Mucosa of stomach (tissue), 1 donor: ENCODE measurements around the gene BEST3.

Experiments
- H3K27me3 ChIP-seq: one replicate; pipeline ENCODE4 v1.7.0; 2013; ENCODE audit warnings: mild to moderate bottlenecking, low read length; ENCODE audit not compliant: control insufficient read depth, insufficient read depth
- H3K36me3 ChIP-seq: one replicate; pipeline ENCODE4 v1.7.0; 2013; ENCODE audit warnings: low read length; ENCODE audit not compliant: control insufficient read depth, insufficient read depth
- H3K4me1 ChIP-seq: one replicate; pipeline ENCODE4 v1.7.0; 2013; ENCODE audit warnings: mild to moderate bottlenecking, low read length; ENCODE audit not compliant: control insufficient read depth, insufficient read depth
- H3K4me3 ChIP-seq: one replicate; pipeline ENCODE4 v1.7.0; 2013; ENCODE audit warnings: low read length
- H3K9ac ChIP-seq: one replicate; pipeline ENCODE4 v1.7.0; 2013; ENCODE audit warnings: mild to moderate bottlenecking, low read length, moderate library complexity
- H3K9me3 ChIP-seq: one replicate; pipeline ENCODE4 v1.7.0; 2013; ENCODE audit warnings: mild to moderate bottlenecking, low read length, moderate library complexity; ENCODE audit not compliant: control insufficient read depth
- donor health status: Pancreatic carcinoma.

Gene BEST3

DNA sequence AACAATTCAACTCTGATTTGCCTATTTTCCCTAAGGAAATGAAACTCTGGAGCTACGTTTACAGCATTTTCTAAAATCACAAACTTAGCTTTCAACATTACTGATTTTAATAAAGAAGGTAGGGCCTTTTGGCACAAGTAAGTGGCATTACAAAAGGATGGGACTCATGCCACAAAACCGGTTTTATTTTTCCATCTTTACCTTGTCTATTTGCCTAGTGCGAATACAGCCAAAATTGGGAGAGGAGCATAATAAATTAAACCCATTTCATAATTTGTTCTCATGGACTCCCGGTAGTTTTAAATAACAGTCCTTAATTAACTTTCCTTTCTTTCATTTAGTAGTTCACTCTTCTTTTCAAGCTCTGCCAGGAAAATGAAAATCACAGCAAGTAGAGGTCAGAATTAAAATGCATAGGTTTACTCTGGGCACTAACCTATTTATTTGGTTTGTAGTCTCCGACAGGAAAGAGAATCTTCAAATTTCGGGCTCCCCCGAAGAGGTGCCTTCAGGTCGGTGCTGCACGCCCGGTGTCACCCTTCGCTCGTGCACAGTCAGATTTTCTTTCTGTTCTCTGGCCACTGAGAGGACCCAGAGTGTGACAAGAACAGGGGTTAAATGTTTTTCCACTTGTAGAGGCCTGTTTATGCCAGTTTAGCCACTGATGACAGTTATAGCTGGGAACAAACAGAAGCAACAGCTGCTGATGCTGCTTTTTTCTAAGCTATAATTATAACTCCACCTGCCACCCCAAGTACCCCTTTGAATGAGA, at the start of gene BEST3:
Gene BEST3 (minus strand): TSS at position 535 of the 772 bp plus-strand sequence. CDS start 1,505 bp downstream, outside the sequence.
- H3K36me3 ChIP-seq = no peaks in the 10 kb centered on the region
- no peak within 1 kb of the TSS for H3K9ac ChIP-seq
- no peaks in the 10 kb centered on the region for H3K27me3 ChIP-seq
- no peak within 1 kb of the TSS for H3K4me3 ChIP-seq
- H3K9me3 ChIP-seq = no peaks in the 10 kb centered on the region
- H3K4me1 ChIP-seq = no peaks in the 10 kb centered on the region

DNA sequence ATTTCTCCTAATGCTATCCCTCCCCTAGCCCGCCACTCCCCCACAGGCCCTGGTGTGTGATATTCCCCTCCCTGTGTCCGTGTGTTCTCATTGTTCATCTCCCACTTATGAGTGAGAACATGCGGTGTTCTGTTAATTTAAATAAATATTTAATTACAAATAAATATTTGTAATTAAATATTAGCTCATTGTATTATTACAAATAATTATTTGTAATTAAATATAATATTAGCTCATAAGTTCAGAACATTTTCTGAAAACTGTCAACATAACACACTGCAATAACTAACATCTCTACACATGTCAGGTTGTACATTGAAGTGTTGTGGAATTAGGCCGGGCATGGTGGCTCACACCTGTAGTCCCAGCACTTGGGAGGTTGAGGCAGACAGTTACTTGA, 45.0 kb upstream of the BEST3 start:
- Histone ChIP-seq H3K4me3 (no peak overlapping the region), H3K4me1 (no peaks in the 10 kb centered on the region)

DNA sequence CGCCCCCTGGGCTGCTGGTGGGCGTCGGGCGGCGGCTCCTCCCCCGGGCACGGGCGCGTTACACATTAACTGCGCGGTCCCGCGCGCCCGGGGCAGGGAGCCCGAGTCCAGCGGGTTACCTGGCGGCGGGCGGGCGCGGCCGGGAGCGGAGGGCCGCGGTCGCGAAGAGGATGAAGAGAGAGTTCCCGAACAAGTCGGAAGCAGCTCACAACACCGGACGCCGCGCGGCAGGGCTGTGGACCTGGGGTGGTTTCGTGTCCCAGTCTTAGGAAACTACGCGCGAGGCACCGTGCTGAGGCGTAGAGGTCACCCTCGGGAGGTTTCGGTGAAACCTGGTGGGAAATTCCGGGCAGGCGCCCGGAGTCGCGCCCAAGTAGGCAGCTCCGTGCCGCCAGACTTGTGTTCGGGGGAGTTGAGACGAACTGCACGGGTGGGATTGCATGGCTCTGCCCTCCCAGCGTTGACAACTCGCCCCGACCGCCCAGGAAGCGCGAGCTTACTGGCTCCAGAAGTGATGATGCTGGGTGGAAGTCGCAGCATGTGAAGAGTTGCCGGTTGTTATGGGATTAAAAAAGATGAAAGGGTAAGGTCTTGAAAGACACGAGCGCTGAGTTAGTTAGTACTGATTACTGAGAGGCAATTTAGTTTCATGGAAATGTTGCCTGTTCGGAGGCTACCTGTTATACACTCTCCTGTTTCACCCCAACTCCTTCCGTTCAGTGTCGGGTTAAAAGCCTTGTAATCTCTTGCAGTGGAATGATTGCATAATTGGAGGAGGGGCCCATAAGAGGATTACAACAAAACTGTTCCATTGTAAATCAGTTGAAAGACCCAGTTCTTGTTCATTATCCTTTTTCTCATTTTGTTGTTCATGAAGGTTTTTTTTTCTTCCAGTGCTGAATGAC, 40.4 kb upstream of the BEST3 start:
- peak overlapping the region; percentile 93 for H3K4me3 ChIP-seq
- no peaks in the 10 kb centered on the region for H3K27me3 ChIP-seq
- H3K36me3 ChIP-seq = no peaks in the 10 kb centered on the region
- H3K4me1 ChIP-seq = no peaks in the 10 kb centered on the region
- no peaks in the 10 kb centered on the region for H3K9me3 ChIP-seq
- H3K9ac ChIP-seq = peak overlapping the region; percentile 92

More for the DNA sequence above, 45.0 kb upstream of the BEST3 start:
- H3K9ac ChIP-seq = no peak overlapping the region
- no peaks in the 10 kb centered on the region for H3K9me3 ChIP-seq
- H3K27me3 ChIP-seq = no peaks in the 10 kb centered on the region
- H3K36me3 ChIP-seq = no peaks in the 10 kb centered on the region

DNA sequence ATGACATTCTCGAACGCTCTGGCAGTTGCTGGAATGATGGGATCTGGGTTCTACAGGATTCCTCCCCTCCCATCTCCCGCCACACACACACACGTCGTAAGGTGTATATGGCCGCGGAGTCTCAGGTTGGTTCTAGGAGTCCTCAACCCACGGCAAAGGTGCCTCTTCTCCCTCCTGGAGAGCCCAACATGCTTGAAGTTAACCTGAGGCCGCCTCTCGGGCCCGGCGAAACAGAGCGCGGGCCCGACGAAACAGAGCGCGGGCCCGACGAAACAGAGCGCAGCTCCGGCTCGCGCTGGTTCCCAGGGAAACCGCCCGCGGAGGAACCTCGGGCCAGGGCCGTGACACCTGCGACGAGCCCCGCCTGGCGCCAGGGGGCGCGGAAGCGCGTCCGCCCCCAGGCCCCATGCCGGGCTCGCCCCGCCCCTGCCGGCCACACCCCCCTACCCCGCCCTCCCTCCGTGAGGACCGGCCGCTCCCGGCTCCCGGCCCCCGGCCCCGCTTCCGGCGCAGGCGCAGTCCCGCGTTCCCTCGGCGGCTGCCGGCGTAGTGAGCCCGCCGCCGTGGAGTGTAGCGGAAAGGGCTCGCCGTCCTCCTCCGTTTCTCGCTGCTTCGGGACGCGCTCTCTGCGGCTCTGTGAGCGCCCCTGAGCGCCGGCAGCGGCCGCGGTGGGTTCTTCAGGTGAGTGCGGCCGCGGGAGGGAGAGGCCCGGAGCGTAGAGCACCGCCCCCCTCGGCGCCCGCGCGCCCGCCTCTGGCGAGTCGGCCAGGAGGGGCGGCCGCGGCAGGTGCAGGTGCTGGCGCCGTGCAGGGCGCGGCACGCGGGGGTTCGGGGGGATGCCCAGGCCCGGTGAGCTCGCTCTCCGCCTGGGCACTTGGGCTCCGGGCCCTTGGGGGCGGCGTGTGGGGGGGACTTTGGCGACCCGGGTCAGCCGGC, 39.5 kb upstream of the BEST3 start, which contains the start of gene RAB3IP:
Gene RAB3IP (plus strand): TSS at position 510 of the 936 bp plus-strand sequence. CDS start 16,549 bp downstream, outside the sequence.
- Histone ChIP-seq H3K27me3 (no peaks in the 10 kb centered on the region), H3K9ac (peak within 1 kb of the TSS; percentile 92), H3K4me3 (peak within 1 kb of the TSS; percentile 93), H3K4me1 (no peaks in the 10 kb centered on the region), H3K9me3 (no peaks in the 10 kb centered on the region), H3K36me3 (no peaks in the 10 kb centered on the region)

DNA sequence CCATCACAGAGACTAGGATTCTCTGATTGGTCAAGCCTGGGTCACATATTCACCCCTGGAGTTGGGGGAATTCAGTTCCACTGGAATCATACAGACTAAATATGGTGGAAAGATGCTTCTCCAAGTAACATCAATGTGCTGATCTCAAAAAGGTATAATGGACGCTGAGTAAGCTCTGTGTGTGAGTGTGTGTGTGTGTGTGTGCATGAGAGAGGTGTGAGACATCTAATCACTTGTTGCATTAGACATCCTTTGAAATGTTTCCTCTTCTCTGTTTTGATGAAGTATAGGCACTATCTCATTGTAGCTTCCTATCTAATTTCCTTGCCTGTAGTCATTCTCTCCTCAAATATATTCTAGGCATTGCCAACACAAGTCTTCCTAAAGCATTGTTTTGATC, 34.5 kb upstream of the BEST3 start:
- Histone ChIP-seq H3K9ac (no peak overlapping the region), H3K9me3 (no peaks in the 10 kb centered on the region), H3K27me3 (no peaks in the 10 kb centered on the region)

DNA sequence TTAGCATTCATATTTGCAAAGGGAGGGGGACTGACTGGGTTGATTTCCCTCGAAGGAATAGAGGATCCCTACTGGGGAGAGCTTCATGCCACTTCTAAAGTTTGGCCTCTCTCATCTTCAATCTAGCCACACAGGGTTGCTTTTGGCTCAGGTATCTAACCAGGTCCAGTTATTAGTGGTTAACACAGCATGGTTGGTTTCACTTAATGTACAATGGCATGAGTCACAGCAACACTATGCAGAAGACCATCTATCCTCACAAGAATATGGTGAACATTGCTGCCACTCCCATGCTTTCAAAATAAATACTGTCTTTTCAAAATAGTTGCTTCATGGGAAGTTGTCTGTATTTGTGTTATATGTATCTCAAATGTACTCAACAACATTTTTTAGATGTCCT, 33.0 kb upstream of the BEST3 start:
- no peaks in the 10 kb centered on the region for H3K36me3 ChIP-seq
- H3K4me3 ChIP-seq = no peak overlapping the region
- no peaks in the 10 kb centered on the region for H3K27me3 ChIP-seq
- H3K9ac ChIP-seq = no peak overlapping the region
- H3K4me1 ChIP-seq = no peaks in the 10 kb centered on the region
- H3K9me3 ChIP-seq = no peaks in the 10 kb centered on the region

More for the DNA sequence above, 34.5 kb upstream of the BEST3 start:
- no peaks in the 10 kb centered on the region for H3K4me1 ChIP-seq
- no peak overlapping the region for H3K4me3 ChIP-seq
- H3K36me3 ChIP-seq = no peaks in the 10 kb centered on the region

DNA sequence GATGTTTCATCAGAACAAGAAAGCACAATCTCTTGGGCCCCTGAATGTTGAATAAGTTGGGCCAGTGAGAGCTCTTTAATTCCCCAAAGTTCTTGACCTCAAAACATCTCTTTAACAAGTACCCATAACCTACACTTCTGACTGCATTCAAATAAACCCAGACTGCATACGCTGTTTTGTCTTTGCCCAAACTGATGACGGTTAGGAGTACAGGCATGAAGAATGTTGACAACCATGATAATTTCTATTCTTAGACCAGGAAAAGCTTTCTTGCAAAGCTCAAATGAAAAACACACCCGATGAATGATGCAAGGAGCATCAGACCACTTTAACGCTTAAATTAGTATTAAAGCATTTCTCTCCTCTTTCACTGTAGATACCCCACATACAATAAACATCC, 27.8 kb upstream of the BEST3 start:
- H3K9me3 ChIP-seq = no peaks in the 10 kb centered on the region
- H3K4me3 ChIP-seq = no peak overlapping the region
- H3K4me1 ChIP-seq = no peaks in the 10 kb centered on the region
- H3K27me3 ChIP-seq = no peaks in the 10 kb centered on the region
- H3K9ac ChIP-seq = no peak overlapping the region
- no peaks in the 10 kb centered on the region for H3K36me3 ChIP-seq

DNA sequence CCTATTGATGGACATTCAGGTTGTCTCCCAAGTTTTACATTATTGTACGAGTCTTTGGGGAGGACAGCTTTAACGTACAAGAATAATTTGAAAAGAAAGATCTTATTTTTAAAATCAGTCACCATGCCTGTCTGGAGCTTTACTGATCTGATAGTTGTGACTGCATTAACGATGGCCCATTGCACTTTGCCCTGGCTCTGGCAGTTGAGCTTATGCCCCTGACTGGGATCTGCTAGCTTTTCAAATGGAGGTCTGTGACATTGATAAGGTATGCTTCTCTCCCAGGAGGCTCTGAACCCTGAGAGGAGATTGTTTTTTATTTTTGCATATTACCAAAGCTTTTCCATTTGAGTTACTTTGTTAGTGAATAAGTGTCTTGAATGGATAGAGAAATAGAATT, 21.6 kb upstream of the BEST3 start:
- Histone ChIP-seq H3K4me1 (no peaks in the 10 kb centered on the region), H3K9me3 (no peaks in the 10 kb centered on the region), H3K36me3 (no peaks in the 10 kb centered on the region), H3K27me3 (no peaks in the 10 kb centered on the region), H3K9ac (no peak overlapping the region), H3K4me3 (no peak overlapping the region)

DNA sequence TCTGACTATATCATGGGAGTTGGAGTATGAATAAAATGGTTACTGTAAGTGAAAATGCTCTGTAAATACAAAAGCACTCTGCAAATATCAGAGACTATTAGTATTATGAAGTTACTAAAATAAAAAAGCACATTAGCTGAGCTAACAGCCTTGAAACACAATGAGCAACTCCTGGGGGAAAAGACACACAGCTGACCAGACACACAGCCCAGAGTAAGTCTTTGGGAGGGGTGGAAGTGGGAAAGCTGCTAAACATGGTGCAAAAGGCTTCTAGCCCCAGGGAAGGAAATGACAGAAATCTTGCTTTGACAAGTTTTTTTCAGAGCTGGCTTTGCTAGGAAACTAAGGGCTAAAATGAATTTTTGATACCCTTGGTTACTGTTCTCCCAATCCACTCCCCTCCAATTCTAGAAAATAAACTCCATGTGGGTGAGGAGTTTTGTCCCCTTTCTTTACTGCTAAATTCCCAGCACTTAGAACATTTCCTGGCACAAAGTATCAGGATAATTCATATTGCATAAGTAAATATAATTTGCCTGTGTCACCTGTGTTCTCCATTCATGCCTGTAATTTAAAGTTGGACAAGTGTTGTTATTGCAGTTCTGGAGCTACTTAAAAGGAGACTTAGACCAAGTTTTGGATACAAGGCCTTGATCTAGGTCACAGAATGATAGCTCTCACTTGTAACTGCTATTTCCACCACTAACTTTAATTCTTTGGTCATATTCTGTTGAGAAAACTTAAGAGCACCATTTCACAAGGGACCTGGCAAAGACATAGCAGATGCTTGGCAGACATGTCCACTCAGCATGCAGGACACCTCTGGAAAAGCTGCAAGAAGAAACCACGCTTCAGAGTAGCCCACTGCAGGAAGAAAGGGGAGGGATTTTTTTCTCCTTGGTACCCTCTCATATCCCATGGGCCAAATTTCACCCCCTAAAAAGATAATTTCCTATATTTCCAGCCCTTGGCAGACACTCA, 20.5 kb upstream of the BEST3 start:
- H3K36me3 ChIP-seq = no peaks in the 10 kb centered on the region
- H3K9me3 ChIP-seq = no peaks in the 10 kb centered on the region
- no peak overlapping the region for H3K4me3 ChIP-seq
- no peaks in the 10 kb centered on the region for H3K4me1 ChIP-seq
- no peaks in the 10 kb centered on the region for H3K27me3 ChIP-seq
- H3K9ac ChIP-seq = no peak overlapping the region

DNA sequence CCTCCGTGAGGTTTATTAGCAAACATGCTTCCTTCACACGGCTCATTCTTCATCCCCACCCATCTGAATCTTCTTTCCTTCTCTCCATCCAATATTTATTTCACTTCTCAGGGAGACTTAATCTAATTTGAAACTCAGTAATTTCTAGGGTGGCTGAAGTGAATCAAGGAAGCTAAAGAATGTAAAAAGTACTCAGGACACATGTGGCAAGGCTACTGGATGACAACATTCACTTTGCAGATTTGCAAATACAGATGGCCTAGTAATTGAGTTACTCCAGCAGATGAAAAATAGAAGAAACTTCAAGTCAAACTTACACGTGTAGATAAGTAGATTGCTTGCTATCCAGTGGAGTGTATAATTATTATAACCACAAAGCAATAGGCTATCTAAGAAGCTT, 15.4 kb upstream of the BEST3 start:
- H3K27me3 ChIP-seq = no peaks in the 10 kb centered on the region
- no peak overlapping the region for H3K9ac ChIP-seq
- no peaks in the 10 kb centered on the region for H3K36me3 ChIP-seq
- no peaks in the 10 kb centered on the region for H3K9me3 ChIP-seq
- no peaks in the 10 kb centered on the region for H3K4me1 ChIP-seq
- H3K4me3 ChIP-seq = no peak overlapping the region

DNA sequence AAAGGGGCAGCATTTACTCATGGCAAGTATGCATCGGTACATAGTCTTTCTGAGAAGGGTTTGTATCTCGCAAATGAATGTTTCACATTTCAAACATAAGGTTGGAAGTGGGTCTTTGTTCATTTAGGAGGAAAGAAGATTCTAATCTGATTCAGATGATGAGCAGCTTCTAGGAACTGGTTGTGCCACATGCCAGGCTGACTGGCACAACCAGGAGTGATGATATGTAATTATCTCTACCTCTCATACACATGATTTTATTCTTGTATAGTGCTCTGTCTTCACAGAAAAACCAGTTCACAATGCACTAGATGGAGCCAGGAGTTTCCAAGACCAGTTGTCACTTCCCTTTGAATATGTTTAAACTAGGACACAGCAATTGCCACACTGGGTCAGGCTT, 13.7 kb upstream of the BEST3 start:
- H3K9ac ChIP-seq = no peak overlapping the region
- no peaks in the 10 kb centered on the region for H3K27me3 ChIP-seq
- no peaks in the 10 kb centered on the region for H3K4me1 ChIP-seq
- H3K36me3 ChIP-seq = no peaks in the 10 kb centered on the region
- H3K9me3 ChIP-seq = no peaks in the 10 kb centered on the region
- H3K4me3 ChIP-seq = no peak overlapping the region
